CD14-positive monocyte (primary cell): ENCODE measurements around the gene TMEM242. TPM values are rescaled to one million over a fixed set of nuclear protein-coding genes. Genes with fewer than 3 reads are reported as not detected.

ENCODE experiments used
- DNase-seq, 3 donors: peaks; one replicate each; pipeline ENCODE4 v3.0.0-alpha.2; 2011 to 2022
- H2AFZ ChIP-seq: 2 replicates; pipeline ENCODE4 v1.6.0; 2012; ENCODE audit warnings: mild to moderate bottlenecking, low read depth, low read length, inconsistent platforms; ENCODE audit not compliant: insufficient read depth, poor library complexity, severe bottlenecking
- H3K27ac ChIP-seq, 2 donors: 1 replicate in 1 of 2; 2 replicates in 1 of 2; pipeline ENCODE4 v1.5.1; 2012 to 2013; ENCODE audit warnings: low read length in 2 of 2, control low read depth in 1 of 2, inconsistent platforms in 1 of 2, low read depth in 1 of 2, mild to moderate bottlenecking in 1 of 2
- H3K27me3 ChIP-seq, 2 donors: one replicate each; pipeline versions ENCODE4 v1.6.0 to v1.6.1; 2011 to 2013; ENCODE audit warnings: low read length in 2 of 2; ENCODE audit not compliant: control insufficient read depth in 2 of 2, insufficient read depth in 2 of 2
- H3K36me3 ChIP-seq, 2 donors: replicated peaks in 1 of 2; 1 replicate in 1 of 2; 2 replicates in 1 of 2; pipeline versions ENCODE4 v1.5.1 to v1.6.1; 2012 to 2013; ENCODE audit warnings: low read length in 2 of 2, control low read depth in 1 of 2, inconsistent platforms in 1 of 2, mild to moderate bottlenecking in 1 of 2; ENCODE audit not compliant: insufficient read depth in 2 of 2, control insufficient read depth in 1 of 2
- H3K4me1 ChIP-seq, 2 donors: 1 replicate in 1 of 2; 2 replicates in 1 of 2; pipeline versions ENCODE4 v1.5.1 to v1.6.1; 2012 to 2013; ENCODE audit warnings: low read length in 2 of 2, control low read depth in 1 of 2, inconsistent platforms in 1 of 2, mild to moderate bottlenecking in 1 of 2, moderate library complexity in 1 of 2; ENCODE audit not compliant: insufficient read depth in 2 of 2, control insufficient read depth in 1 of 2
- H3K4me2 ChIP-seq: replicated peaks from 2 replicates; pipeline ENCODE3; 2012; ENCODE audit warnings: low read length, moderate library complexity, mild to moderate bottlenecking; ENCODE audit not compliant: poor library complexity, severe bottlenecking; ENCODE audit errors: extremely low read depth
- H3K4me3 ChIP-seq, 3 experiments: fragments of 200-600 bp in 1 of 3; sonication (generic) in 1 of 3; replicated peaks in 1 of 3; 1 replicate in 2 of 3; 2 replicates in 1 of 3; pipeline ENCODE4 v1.5.1; 2011 to 2013; ENCODE audit warnings: low read length in 3 of 3, mild to moderate bottlenecking in 3 of 3, control low read depth in 2 of 3, low read depth in 2 of 3, inconsistent platforms in 1 of 3, moderate library complexity in 1 of 3
- H3K79me2 ChIP-seq: 2 replicates; pipeline ENCODE4 v1.6.0; 2012; ENCODE audit warnings: mild to moderate bottlenecking, control low read depth, inconsistent platforms, low read length, moderate library complexity; ENCODE audit not compliant: insufficient read depth
- H3K9ac ChIP-seq: 2 replicates; pipeline ENCODE4 v1.6.0; 2017; ENCODE audit warnings: low read length, mild to moderate bottlenecking; ENCODE audit not compliant: insufficient read depth, poor library complexity, severe bottlenecking
- H3K9me3 ChIP-seq, 2 donors: replicated peaks in 1 of 2; 1 replicate in 1 of 2; 2 replicates in 1 of 2; pipeline versions ENCODE4 v1.5.1 to v1.6.1; 2012 to 2013; ENCODE audit warnings: low read length in 2 of 2, control low read depth in 1 of 2; ENCODE audit not compliant: control insufficient read depth in 1 of 2, insufficient read depth in 1 of 2
- H4K20me1 ChIP-seq: 2 replicates; pipeline ENCODE4 v1.6.0; 2012; ENCODE audit warnings: mild to moderate bottlenecking, low read length, control low read depth, moderate library complexity; ENCODE audit not compliant: insufficient read depth
- H3K27ac Mint-ChIP-seq, 7 donors: one replicate each; pipeline ENCODE4 v1.8.0; 2020; ENCODE audit warnings: mild to moderate bottlenecking in 7 of 7, mixed read lengths in 7 of 7, moderate library complexity in 6 of 7, inconsistent platforms in 2 of 7
- H3K27me3 Mint-ChIP-seq, 3 donors: one replicate each; pipeline ENCODE4 v1.8.0; 2021 to 2022; ENCODE audit warnings: low read depth in 3 of 3, mild to moderate bottlenecking in 3 of 3, mixed read lengths in 3 of 3, moderate library complexity in 3 of 3, inconsistent platforms in 1 of 3
- H3K36me3 Mint-ChIP-seq, 2 donors: one replicate each; pipeline ENCODE4 v1.8.0; 2020; ENCODE audit warnings: mixed read lengths in 2 of 2, inconsistent platforms in 1 of 2, mild to moderate bottlenecking in 1 of 2
- H3K4me1 Mint-ChIP-seq: one replicate; pipeline ENCODE4 v1.8.0; 2020; ENCODE audit warnings: mild to moderate bottlenecking, mixed read lengths
- H3K4me3 Mint-ChIP-seq, 2 donors: one replicate each; pipeline ENCODE4 v1.8.0; 2020; ENCODE audit warnings: mild to moderate bottlenecking in 2 of 2, mixed read lengths in 2 of 2, moderate library complexity in 1 of 2
- H3K9me3 Mint-ChIP-seq, 7 donors: one replicate each; pipeline ENCODE4 v1.8.0; 2020 to 2022; ENCODE audit warnings: mixed read lengths in 7 of 7, mild to moderate bottlenecking in 6 of 7, moderate library complexity in 6 of 7, inconsistent platforms in 2 of 7
- CTCF ChIP-seq: fragments of 200-600 bp; IDR thresholded peaks from one replicate; pipeline ENCODE4 v1.8.0; 2022; ENCODE audit warnings: antibody characterized with exemption, mild to moderate bottlenecking
- WGBS: methylation state at CpG from one replicate; pipeline ENCODE4 v1.1.5; 2013; ENCODE audit warnings: missing lambda C conversion rate; ENCODE audit not compliant: insufficient coverage; 5-methylcytosine and 5-hydroxymethylcytosine counted together
- intact Hi-C, 2 donors: fragments of 100-400 bp; cut with micrococcal nuclease; formaldehyde crosslinking; loops; one replicate each; pipeline versions ENCODE4 v1.15.0 to v1.15.1; 2023
- polyA plus RNA-seq, 3 donors: library from polyadenylated mRNA; depleted of rRNA in 1 of 3; unstranded in 2 of 3; stranded (reverse) in 1 of 3; fragments of 300-500 nt in 2 of 3; fragments of >200 nt in 1 of 3; fragmentation: Illumina TruSeq in 2 of 3; gene quantifications; 1 replicate in 2 of 3; 2 replicates in 1 of 3; pipeline ENCODE4 v1.2.3, GENCODE V29; 2012 to 2021

The TMEM242 gene
- polyA plus RNA-seq, 3 donors: 5.6 to 9.8 (median 8.3) TPM

- H3K27ac Mint-ChIP-seq: no peak overlapping the region
- no peaks in the 10 kb centered on the region for H3K36me3 Mint-ChIP-seq
- H3K36me3 ChIP-seq: no peaks in the 10 kb centered on the region
- H3K9ac ChIP-seq: no peak overlapping the region
- no peaks in the 10 kb centered on the region for H3K4me1 Mint-ChIP-seq
- H3K27ac ChIP-seq: no peak overlapping the region
- TF ChIP-seq CTCF: no peak
- peaks cover 0 to 5% (median 2%) of the 10 kb centered on the region in 7 donors for H3K9me3 Mint-ChIP-seq
- WGBS: 100% methylated on average over 1 of the region's 7 CpGs
- no peaks in the 10 kb centered on the region for H4K20me1 ChIP-seq
- H3K27me3 Mint-ChIP-seq: peaks cover 3 to 12% (median 6%) of the 10 kb centered on the region in 3 donors
- no peak overlapping the region for H3K4me2 ChIP-seq
- no peak overlapping the region for H2AFZ ChIP-seq
- H3K27me3 ChIP-seq: no peaks in the 10 kb centered on the region
- no peak for DNase-seq
- intact Hi-C loops: no loop called here
- no peaks in the 10 kb centered on the region for H3K4me1 ChIP-seq
- H3K4me3 ChIP-seq: no peak overlapping the region
- H3K9me3 ChIP-seq: peaks cover 0 to 2% of the 10 kb centered on the region in 2 donors
- H3K79me2 ChIP-seq: no peaks in the 10 kb centered on the region
- no peak overlapping the region for H3K4me3 Mint-ChIP-seq
Observed at GRCh38 chr6:157253699-157254098, 69.6 kb downstream of the TMEM242 start.

- Mint-ChIP-seq H3K36me3 (no peaks in the 10 kb centered on the region), H3K4me1 (no peaks in the 10 kb centered on the region), H3K4me3 (no peak overlapping the region), H3K27ac (no peak overlapping the region), H3K9me3 (peaks cover 2 to 12% (median 7%) of the 10 kb centered on the region in 7 donors), H3K27me3 (peaks cover 2 to 6% (median 5%) of the 10 kb centered on the region in 3 donors)
- no peak overlapping the region for H2AFZ ChIP-seq
- DNase-seq: no peak
- H3K9me3 ChIP-seq: peaks cover 0 to 3% of the 10 kb centered on the region in 2 donors
- intact Hi-C loops: no loop called here
- WGBS: 91% methylated on average over 7 of the region's 7 CpGs
- H3K27ac ChIP-seq: no peak overlapping the region
- TF ChIP-seq CTCF: no peak
- H3K9ac ChIP-seq: no peak overlapping the region
- H3K27me3 ChIP-seq: no peaks in the 10 kb centered on the region
- H3K79me2 ChIP-seq: no peaks in the 10 kb centered on the region
- H3K4me1 ChIP-seq: no peaks in the 10 kb centered on the region
- no peaks in the 10 kb centered on the region for H4K20me1 ChIP-seq
- H3K4me3 ChIP-seq: no peak overlapping the region
- no peak overlapping the region for H3K4me2 ChIP-seq
- H3K36me3 ChIP-seq: no peaks in the 10 kb centered on the region
Observed at GRCh38 chr6:157253017-157253416, 70.3 kb downstream of the TMEM242 start.
